Measurements from ENCODE around the gene RFX1.
A peak's percentile ranks its signal among the peaks of the same experiment; 100 is the strongest.
"Not testable (repeated sequence)": the region's sequence is repeated elsewhere in the genome, so short reads cannot be mapped to it uniquely, and the experiment has no call there.

The RFX1 gene

GRCh38 chr19:13932911-13933393 is 73.2 kb downstream of the RFX1 start:
- no peak for DNase-seq

DNA sequence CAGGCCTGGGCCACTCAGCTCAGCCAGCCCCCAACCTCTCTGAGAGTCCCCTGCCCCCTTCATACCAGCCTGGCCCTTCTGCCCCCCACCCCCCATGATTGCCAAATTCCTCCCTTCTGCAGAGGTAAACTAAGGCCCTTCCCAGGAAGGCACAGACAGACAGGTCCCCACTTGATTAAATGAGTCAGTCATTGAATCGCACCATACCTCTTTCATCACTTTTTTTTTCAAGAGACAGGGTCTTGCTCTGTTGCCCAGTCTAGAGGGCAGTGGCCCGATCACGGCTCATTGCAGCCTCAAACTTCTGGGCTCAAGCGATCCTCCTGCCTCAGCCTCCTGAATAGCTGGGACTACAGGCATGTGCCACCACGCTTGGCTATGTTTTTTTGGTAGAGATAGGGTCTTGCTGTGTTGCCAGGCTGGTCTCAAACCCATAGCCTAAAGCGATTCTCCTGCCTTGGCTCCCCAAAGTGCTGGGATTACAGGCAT is 73.9 kb downstream of the RFX1 start:
- DNase-seq = no peak

DNA sequence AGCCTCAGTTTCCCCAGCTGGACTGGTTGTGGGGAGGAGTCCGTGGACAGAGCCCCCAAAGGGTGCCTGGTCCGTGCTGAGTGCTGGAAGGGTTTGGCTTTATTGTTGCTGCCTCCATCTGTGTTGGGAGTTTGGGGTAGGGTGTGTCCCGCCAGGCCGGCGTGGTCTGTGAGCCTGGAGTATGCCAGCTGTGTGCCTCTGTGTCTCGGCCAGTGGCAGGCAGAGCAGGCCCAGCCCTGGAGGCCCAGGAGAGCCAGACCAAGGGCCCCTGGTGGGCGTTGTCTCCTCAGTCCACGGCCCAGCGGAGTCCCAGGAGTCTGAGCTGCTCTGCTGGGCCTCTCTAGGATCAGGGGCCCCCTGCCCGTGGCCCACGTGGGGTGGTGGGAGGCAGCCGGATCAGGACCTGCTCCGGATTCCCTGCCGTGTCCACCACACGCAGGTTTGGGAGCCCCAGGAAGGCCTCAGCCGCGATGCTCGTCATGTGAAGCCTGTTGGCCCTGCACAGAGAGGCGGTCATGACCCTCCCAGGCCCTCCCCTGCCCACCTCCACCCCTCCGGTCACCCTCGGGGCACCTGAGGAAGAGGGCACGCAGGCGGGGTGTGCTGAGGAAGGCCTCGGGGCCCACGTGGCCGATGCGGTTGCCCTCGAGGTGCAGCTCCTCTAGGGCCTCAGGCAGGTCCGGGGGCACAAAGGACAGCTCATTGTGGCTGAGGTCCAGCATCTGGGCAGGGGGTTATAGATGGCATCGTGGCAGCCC is 74.5 kb downstream of the RFX1 start:
- no peak for DNase-seq

- no peak for DNase-seq
Measured at GRCh38 chr19:13930402-13930801, 75.7 kb downstream of the RFX1 start.

- no peak for DNase-seq
Measured at GRCh38 chr19:13929956-13930355, 76.2 kb downstream of the RFX1 start.

GRCh38 chr19:13929340-13929739 is 76.8 kb downstream of the RFX1 start:
- no peak for DNase-seq

GRCh38 chr19:13926715-13927114 is 79.4 kb downstream of the RFX1 start:
- DNase-seq = no peak

GRCh38 chr19:13926010-13926409 is 80.1 kb downstream of the RFX1 start:
- no peak for DNase-seq

DNA sequence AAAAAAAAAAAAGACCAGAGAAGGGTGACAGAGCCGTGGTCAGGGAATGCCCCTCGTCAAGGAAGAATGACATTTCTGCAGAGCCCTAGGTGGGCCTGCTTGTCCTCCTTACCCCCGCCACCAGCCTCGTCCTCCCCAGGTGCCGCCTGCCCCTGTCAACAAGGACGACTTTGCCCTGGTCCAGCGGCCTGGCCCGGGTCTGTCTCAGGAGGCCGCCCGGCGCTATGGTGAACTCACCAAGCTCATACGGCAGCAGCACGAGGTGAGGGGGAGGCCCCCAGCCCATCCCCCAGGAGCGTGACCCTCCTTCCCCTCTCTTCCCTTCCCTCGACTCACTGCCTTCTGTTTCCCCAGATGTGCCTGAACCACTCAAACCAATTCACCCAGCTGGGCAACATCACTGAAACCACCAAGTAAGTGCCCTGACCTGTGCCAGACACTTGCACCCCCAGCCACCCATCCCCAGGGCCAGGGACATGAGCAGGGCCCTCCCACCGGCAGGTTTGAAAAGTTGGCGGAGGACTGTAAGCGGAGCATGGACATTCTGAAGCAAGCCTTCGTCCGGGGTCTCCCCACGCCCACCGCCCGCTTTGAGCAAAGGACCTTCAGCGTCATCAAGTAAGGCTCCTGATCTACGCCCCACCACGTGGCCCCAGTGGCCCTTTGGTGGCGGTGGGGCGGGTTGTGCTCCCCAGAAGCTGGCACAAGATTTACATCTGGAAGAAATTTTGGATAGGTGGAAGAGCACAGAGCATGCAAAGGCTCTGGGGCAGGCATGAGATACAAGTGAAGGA is 82.7 kb downstream of the RFX1 start:
- DNase-seq = no peak

- DNase-seq = not testable (repeated sequence)
Measured at GRCh38 chr19:13922118-13922517, 84.0 kb downstream of the RFX1 start.

- peak; percentile 42 to 47 (median 42) for DNase-seq
Measured at GRCh38 chr19:13920940-13921747, 85.0 kb downstream of the RFX1 start.

- DNase-seq = peak in 1 of 3 donors; percentile 10
Measured at GRCh38 chr19:13920524-13920923, 85.6 kb downstream of the RFX1 start.

GRCh38 chr19:13918726-13919411 is 87.3 kb downstream of the RFX1 start:
- peak in 1 of 3 donors; percentile 7 for DNase-seq

DNA sequence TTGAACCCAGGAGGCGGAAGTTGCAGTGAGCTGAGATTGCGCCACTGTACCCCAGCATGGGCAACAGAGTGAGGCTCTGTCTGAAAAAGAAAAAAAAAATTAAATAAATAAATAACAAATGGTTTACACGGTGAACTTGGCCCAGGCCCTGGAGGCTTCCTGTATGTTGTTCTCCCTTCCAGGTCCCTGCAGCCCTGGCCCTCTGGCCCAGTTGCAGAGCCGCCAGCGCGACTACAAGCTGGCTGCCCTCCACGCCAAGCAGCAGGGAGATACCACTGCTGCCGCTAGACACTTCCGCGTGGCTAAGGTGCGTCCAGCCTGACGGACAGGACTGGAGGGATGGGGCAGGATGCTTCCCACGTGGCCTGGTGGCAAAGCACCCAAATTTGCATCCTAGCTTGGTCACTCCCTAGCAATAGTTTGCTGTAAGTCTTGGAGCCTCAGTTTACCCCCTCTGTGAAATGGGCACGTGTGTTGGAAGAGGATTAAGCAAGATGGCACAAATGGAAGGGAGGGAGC is 88.2 kb downstream of the RFX1 start:
- no peak for DNase-seq

GRCh38 chr19:13914777-13915176 is 91.3 kb downstream of the RFX1 start:
- no peak for DNase-seq

DNA sequence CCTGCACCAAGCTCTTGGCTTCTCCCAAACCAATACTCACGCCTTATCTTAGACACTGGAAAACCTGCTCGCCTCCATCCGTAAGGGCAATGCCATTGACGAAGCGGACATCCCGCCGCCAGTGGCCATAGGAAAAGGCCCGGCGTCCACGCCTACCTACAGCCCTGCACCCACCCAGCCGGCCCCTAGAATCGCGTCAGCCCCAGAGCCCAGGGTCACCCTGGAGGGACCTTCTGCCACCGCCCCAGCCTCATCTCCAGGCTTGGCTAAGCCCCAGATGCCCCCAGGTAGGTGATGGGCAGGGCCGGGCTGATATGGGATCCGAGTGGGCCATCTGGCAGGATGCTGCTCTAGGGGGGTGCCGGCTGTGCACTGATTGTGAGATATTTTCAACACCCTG is 92.8 kb downstream of the RFX1 start:
- DNase-seq = no peak

Measured in suppressor macrophage treated with lipopolysaccharide for 1 hour (primary cell).